ENCODE results near the gene PKNOX2. TPM values are rescaled to one million over a fixed set of nuclear protein-coding genes. Genes with fewer than 3 reads are reported as not detected.

PKNOX2 gene
- total RNA-seq, 6 experiments from 2014 or later: 0.10 TPM; not detected in 5

GRCh38 chr11:125308246-125308645 lies 143.7 kb downstream of the PKNOX2 start:
- Mint-ChIP-seq H3K36me3 (ENCODE audit: low read depth) (no peaks in the 10 kb centered on the region), H3K9me3 (no peaks in the 10 kb centered on the region), H3K4me3 (no peak overlapping the region), H3K27me3 (ENCODE audit: insufficient read depth) (peaks cover 31% of the 10 kb centered on the region), H3K27ac (no peak overlapping the region), H3K4me1 (ENCODE audit: low read depth) (no peaks in the 10 kb centered on the region)
- no peak for TF ChIP-seq CTCF (IDR thresholded peaks at IDR 0.05)
- no peak for DNase-seq

GRCh38 chr11:125312391-125312790 lies 147.8 kb downstream of the PKNOX2 start:
- DNase-seq: no peak
- Mint-ChIP-seq H3K9me3 (no peaks in the 10 kb centered on the region), H3K4me1 (ENCODE audit: low read depth) (no peaks in the 10 kb centered on the region)

GRCh38 chr11:125312812-125313211 lies 148.3 kb downstream of the PKNOX2 start:
- Mint-ChIP-seq H3K36me3 (ENCODE audit: low read depth) (no peaks in the 10 kb centered on the region), H3K4me3 (no peak overlapping the region), H3K27ac (no peak overlapping the region), H3K27me3 (ENCODE audit: insufficient read depth) (peaks cover 34% of the 10 kb centered on the region), H3K4me1 (ENCODE audit: low read depth) (no peaks in the 10 kb centered on the region), H3K9me3 (no peaks in the 10 kb centered on the region)
- no peak for DNase-seq
- no peak for TF ChIP-seq CTCF (IDR thresholded peaks at IDR 0.05)

More at GRCh38 chr11:125312391-125312790, 147.8 kb downstream of the PKNOX2 start:
- no peaks in the 10 kb centered on the region for H3K36me3 Mint-ChIP-seq (ENCODE audit: low read depth)
- no peak overlapping the region for H3K27ac Mint-ChIP-seq
- no peak overlapping the region for H3K4me3 Mint-ChIP-seq
- H3K27me3 Mint-ChIP-seq (ENCODE audit: insufficient read depth): peaks cover 34% of the 10 kb centered on the region
- TF ChIP-seq CTCF (IDR thresholded peaks at IDR 0.05): no peak

- no peak for DNase-seq
- Mint-ChIP-seq H3K4me3 (no peak overlapping the region), H3K9me3 (no peaks in the 10 kb centered on the region), H3K36me3 (ENCODE audit: low read depth) (no peaks in the 10 kb centered on the region), H3K27ac (no peak overlapping the region), H3K27me3 (ENCODE audit: insufficient read depth) (peaks cover 30% of the 10 kb centered on the region), H3K4me1 (ENCODE audit: low read depth) (no peaks in the 10 kb centered on the region)
- no peak for TF ChIP-seq CTCF (IDR thresholded peaks at IDR 0.05)
Measured at GRCh38 chr11:125313271-125314219, 149.0 kb downstream of the PKNOX2 start.

- TF ChIP-seq CTCF (IDR thresholded peaks at IDR 0.05): no peak
- Mint-ChIP-seq H3K27ac (no peak overlapping the region), H3K36me3 (ENCODE audit: low read depth) (no peaks in the 10 kb centered on the region), H3K9me3 (no peaks in the 10 kb centered on the region), H3K4me3 (no peak overlapping the region), H3K27me3 (ENCODE audit: insufficient read depth) (peaks cover 27% of the 10 kb centered on the region), H3K4me1 (ENCODE audit: low read depth) (no peaks in the 10 kb centered on the region)
- no peak for DNase-seq
Measured at GRCh38 chr11:125314276-125315078, 149.9 kb downstream of the PKNOX2 start.

Measured in HFFc6 (cell line).